Trophoblast cell (in vitro differentiated cells and primary cell): ENCODE results near the gene DMRTC2.

ENCODE experiments used
- DNase-seq, 2 donors: peaks; one replicate each; pipeline ENCODE4 v3.0.0-alpha.2; 2016
- H2AFZ ChIP-seq: 2 replicates; pipeline ENCODE4 v1.6.1; 2013; ENCODE audit warnings: low read length, moderate library complexity, mild to moderate bottlenecking; ENCODE audit not compliant: insufficient read depth, poor library complexity
- H2AK5ac ChIP-seq: 2 replicates; pipeline ENCODE4 v1.6.1; 2013; ENCODE audit warnings: mild to moderate bottlenecking, low read length
- H2BK120ac ChIP-seq: 2 replicates; pipeline ENCODE4 v1.6.1; 2013; ENCODE audit warnings: low read length, mild to moderate bottlenecking, moderate library complexity; ENCODE audit not compliant: insufficient read depth, poor library complexity
- H2BK12ac ChIP-seq: 2 replicates; pipeline ENCODE4 v1.6.1; 2013; ENCODE audit warnings: mild to moderate bottlenecking, low read length, moderate library complexity
- H2BK5ac ChIP-seq: 2 replicates; pipeline ENCODE4 v1.6.1; 2013; ENCODE audit warnings: low read length, low read depth, moderate library complexity, mild to moderate bottlenecking; ENCODE audit not compliant: poor library complexity
- H3K14ac ChIP-seq: 2 replicates; pipeline ENCODE4 v1.6.1; 2013; ENCODE audit warnings: mild to moderate bottlenecking, low read length
- H3K18ac ChIP-seq: 2 replicates; pipeline ENCODE4 v1.6.1; 2013; ENCODE audit warnings: mild to moderate bottlenecking, low read length
- H3K23ac ChIP-seq: 2 replicates; pipeline ENCODE4 v1.6.1; 2013; ENCODE audit warnings: low read length
- H3K27ac ChIP-seq: 2 replicates; pipeline ENCODE4 v1.5.1; 2013; ENCODE audit warnings: low read depth, mild to moderate bottlenecking, inconsistent platforms, low read length, moderate library complexity
- H3K27me3 ChIP-seq: 2 replicates; pipeline ENCODE4 v1.6.1; 2013; ENCODE audit warnings: inconsistent platforms, mild to moderate bottlenecking, low read length, moderate library complexity; ENCODE audit not compliant: insufficient read depth
- H3K36me3 ChIP-seq, 2 experiments: 1 replicate in 1 of 2; 2 replicates in 1 of 2; pipeline ENCODE4 v1.6.1; 2013; ENCODE audit warnings: low read length in 2 of 2, mild to moderate bottlenecking in 2 of 2, moderate library complexity in 1 of 2; ENCODE audit not compliant: insufficient read depth in 2 of 2, control insufficient read depth in 1 of 2
- H3K4ac ChIP-seq: 2 replicates; pipeline ENCODE4 v1.6.1; 2013; ENCODE audit warnings: low read depth, mild to moderate bottlenecking, low read length, moderate library complexity
- H3K4me1 ChIP-seq, 2 experiments: 1 replicate in 1 of 2; 2 replicates in 1 of 2; pipeline ENCODE4 v1.6.1; 2013; ENCODE audit warnings: low read length in 2 of 2, mild to moderate bottlenecking in 2 of 2, moderate library complexity in 1 of 2; ENCODE audit not compliant: insufficient read depth in 2 of 2, control insufficient read depth in 1 of 2
- H3K4me2 ChIP-seq: 2 replicates; pipeline ENCODE4 v1.6.1; 2013; ENCODE audit warnings: inconsistent platforms, mild to moderate bottlenecking, low read length, moderate library complexity
- H3K4me3 ChIP-seq: 2 replicates; pipeline ENCODE4 v1.5.1; 2013; ENCODE audit warnings: mild to moderate bottlenecking, low read depth, low read length, inconsistent platforms
- H3K79me1 ChIP-seq: one replicate; pipeline ENCODE4 v1.6.1; 2013; ENCODE audit warnings: low read length
- H3K79me2 ChIP-seq: 2 replicates; pipeline ENCODE4 v1.6.1; 2013; ENCODE audit warnings: low read length, mild to moderate bottlenecking; ENCODE audit not compliant: control insufficient read depth, insufficient read depth, poor library complexity
- H3K9ac ChIP-seq: 2 replicates; pipeline ENCODE4 v1.6.1; 2013; ENCODE audit warnings: mild to moderate bottlenecking, low read length
- H3K9me3 ChIP-seq: 2 replicates; pipeline ENCODE4 v1.6.1; 2013; ENCODE audit warnings: low read depth, mild to moderate bottlenecking, control low read depth, inconsistent platforms, low read length; ENCODE audit not compliant: insufficient read depth
- H4K12ac ChIP-seq: 2 replicates; pipeline ENCODE4 v1.6.1; 2013; ENCODE audit warnings: low read depth, mild to moderate bottlenecking, low read length, moderate library complexity
- H4K8ac ChIP-seq: 2 replicates; pipeline ENCODE4 v1.6.1; 2013; ENCODE audit warnings: low read depth, mild to moderate bottlenecking, low read length, moderate library complexity
- H4K91ac ChIP-seq: one replicate; pipeline ENCODE4 v1.6.1; 2013; ENCODE audit warnings: low read depth, mild to moderate bottlenecking, low read length, moderate library complexity
- WGBS: extraction: QIAGEN DNeasy Blood & Tissue Kit; methylation state at CpG from one replicate; pipeline ENCODE4 v1.1.7; 2013; ENCODE audit warnings: missing lambda C conversion rate; ENCODE audit not compliant: insufficient read length, insufficient coverage; ENCODE audit errors: extremely low coverage; 5-methylcytosine and 5-hydroxymethylcytosine counted together

The DMRTC2 gene

DNA sequence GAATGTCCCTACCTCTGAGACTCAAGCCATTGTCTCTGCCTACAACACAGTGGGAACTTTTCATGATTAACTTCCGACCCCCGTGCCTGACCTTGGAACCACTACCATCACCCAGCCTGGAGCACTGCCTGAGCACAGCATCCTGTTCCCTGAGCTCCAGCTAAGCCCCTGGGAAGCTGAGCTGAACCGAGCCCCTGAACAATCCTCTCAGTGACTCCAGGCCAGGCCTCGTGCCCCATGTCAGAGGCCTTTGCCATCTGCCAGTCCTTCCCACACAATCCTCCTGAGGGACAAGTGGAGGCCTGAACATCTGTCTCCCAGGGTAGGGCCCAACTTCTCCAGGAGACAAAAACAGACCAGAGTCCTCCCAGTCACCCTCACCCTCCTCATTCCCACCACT, 30.9 kb upstream of the DMRTC2 start:
- Histone ChIP-seq H3K27ac (no peak overlapping the region), H3K9me3 (peaks cover 15% of the 10 kb centered on the region), H3K79me1 (no peaks in the 10 kb centered on the region), H2BK5ac (no peak overlapping the region), H3K4me3 (no peak overlapping the region), H2AK5ac (no peak overlapping the region), H3K27me3 (no peaks in the 10 kb centered on the region), H2AFZ (no peak overlapping the region), H3K4me1 (no peaks in the 10 kb centered on the region), H4K12ac (no peak overlapping the region), H3K36me3 (no peaks in the 10 kb centered on the region), H3K79me2 (no peaks in the 10 kb centered on the region), H3K4ac (no peak overlapping the region), H3K18ac (no peak overlapping the region), H4K8ac (no peak overlapping the region), H2BK120ac (no peak overlapping the region), H2BK12ac (no peak overlapping the region), H4K91ac (no peak overlapping the region), H3K9ac (no peak overlapping the region), H3K23ac (no peak overlapping the region), H3K4me2 (no peak overlapping the region), H3K14ac (no peak overlapping the region)
- DNase-seq, result no peak
- no CpG with 5 or more reads among the region's 4 CpGs for WGBS

DNA sequence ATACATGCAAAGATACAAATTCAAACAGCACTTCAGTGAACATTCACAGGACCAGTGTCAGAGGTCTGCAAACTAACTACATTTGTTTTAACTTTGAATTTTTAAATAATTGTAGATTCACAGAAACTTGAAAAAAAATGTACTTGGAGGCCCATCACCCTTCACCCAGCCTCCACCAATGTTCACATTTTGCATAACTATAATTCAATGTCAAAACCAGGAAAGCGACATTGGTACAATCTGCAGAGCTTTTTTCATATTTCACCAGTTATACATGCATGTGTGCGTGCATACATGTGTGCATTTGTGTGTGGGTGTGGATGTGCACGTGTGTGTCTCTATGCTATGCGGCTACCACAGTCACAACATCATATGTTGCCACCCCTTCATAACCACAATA, 29.5 kb upstream of the DMRTC2 start:
- no CpG with 5 or more reads among the region's 4 CpGs for WGBS
- Histone ChIP-seq H3K9me3 (peaks cover 9% of the 10 kb centered on the region), H3K4ac (no peak overlapping the region), H3K4me1 (no peaks in the 10 kb centered on the region), H3K79me2 (no peaks in the 10 kb centered on the region), H3K23ac (no peak overlapping the region), H2BK12ac (no peak overlapping the region), H4K8ac (no peak overlapping the region), H3K4me2 (no peak overlapping the region), H2AK5ac (no peak overlapping the region), H3K27me3 (no peaks in the 10 kb centered on the region), H2AFZ (no peak overlapping the region), H3K4me3 (no peak overlapping the region), H3K36me3 (no peaks in the 10 kb centered on the region), H3K79me1 (no peaks in the 10 kb centered on the region), H4K12ac (no peak overlapping the region), H3K18ac (no peak overlapping the region), H2BK120ac (no peak overlapping the region), H4K91ac (no peak overlapping the region), H3K27ac (no peak overlapping the region), H2BK5ac (no peak overlapping the region), H3K14ac (no peak overlapping the region), H3K9ac (no peak overlapping the region)
- no peak for DNase-seq

- Histone ChIP-seq H2AFZ (no peak overlapping the region), H3K9ac (no peak overlapping the region), H2AK5ac (no peak overlapping the region), H4K91ac (no peak overlapping the region), H3K4me1 (no peaks in the 10 kb centered on the region), H2BK5ac (no peak overlapping the region), H3K4ac (no peak overlapping the region), H3K79me1 (no peaks in the 10 kb centered on the region), H4K12ac (no peak overlapping the region), H3K23ac (no peak overlapping the region), H3K4me2 (no peak overlapping the region), H3K9me3 (peaks cover 3% of the 10 kb centered on the region), H3K18ac (no peak overlapping the region), H3K4me3 (no peak overlapping the region), H3K14ac (no peak overlapping the region), H3K79me2 (no peaks in the 10 kb centered on the region), H4K8ac (no peak overlapping the region), H2BK120ac (no peak overlapping the region), H3K27me3 (no peaks in the 10 kb centered on the region), H3K27ac (no peak overlapping the region), H2BK12ac (no peak overlapping the region), H3K36me3 (no peaks in the 10 kb centered on the region)
- DNase-seq, result no peak
- WGBS, result no CpG with 5 or more reads among the region's 2 CpGs
Observed at GRCh38 chr19:41816761-41817160, 28.1 kb upstream of the DMRTC2 start.

DNA sequence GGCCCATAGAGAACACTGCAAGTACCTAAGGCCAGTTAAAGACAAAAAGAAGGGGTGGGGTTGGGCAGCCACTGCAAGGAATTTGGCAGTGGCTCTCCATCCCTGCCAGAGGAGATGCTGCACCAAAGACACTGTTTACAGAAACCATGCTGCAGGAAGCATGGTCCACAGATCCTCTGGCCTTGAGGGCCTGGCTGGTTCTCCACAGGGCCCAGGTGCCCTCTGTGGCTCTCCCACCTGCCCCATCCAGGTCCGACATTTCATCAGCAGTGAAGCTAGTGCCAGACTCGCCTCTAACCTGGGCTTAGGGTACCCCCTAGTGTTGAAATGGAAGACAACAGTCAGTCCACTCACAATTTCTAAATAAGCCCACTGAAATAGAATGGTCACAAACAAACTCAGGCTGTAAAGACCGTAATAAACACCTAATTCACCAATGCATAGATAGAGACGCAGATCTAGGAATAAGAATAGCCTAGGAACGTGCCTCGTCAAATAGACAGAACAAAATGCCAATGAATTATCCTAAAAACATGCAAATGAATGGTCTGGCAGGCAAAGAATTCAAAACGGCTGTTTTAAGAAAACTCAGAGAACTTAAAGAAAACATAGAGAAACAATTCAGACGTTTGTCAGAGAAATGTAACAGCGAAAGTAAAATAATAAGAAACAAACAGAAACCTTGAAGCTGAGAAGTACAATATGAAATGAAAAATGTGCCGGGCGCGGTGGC, 23.7 kb upstream of the DMRTC2 start:
- Histone ChIP-seq H3K14ac (no peak overlapping the region), H3K9ac (no peak overlapping the region), H3K23ac (no peak overlapping the region), H4K8ac (no peak overlapping the region), H3K36me3 (no peaks in the 10 kb centered on the region), H4K91ac (no peak overlapping the region), H2AK5ac (no peak overlapping the region), H2AFZ (no peak overlapping the region), H3K4me2 (no peak overlapping the region), H4K12ac (no peak overlapping the region), H3K4ac (no peak overlapping the region), H3K18ac (no peak overlapping the region), H3K27me3 (no peaks in the 10 kb centered on the region), H3K79me2 (no peaks in the 10 kb centered on the region), H3K4me3 (no peak overlapping the region), H3K4me1 (no peaks in the 10 kb centered on the region), H2BK120ac (no peak overlapping the region), H3K27ac (no peak overlapping the region), H3K9me3 (no peaks in the 10 kb centered on the region), H2BK12ac (no peak overlapping the region), H2BK5ac (no peak overlapping the region), H3K79me1 (no peaks in the 10 kb centered on the region)
- DNase-seq, result peak in 1 of 2 donors; percentile 48
- WGBS, result no CpG with 5 or more reads among the region's 12 CpGs
